NCI-H2107 treated with DMSO at 0.1 percent for 48 hours (cell line): ENCODE results near the gene ACACA.
A peak's percentile ranks its signal among the peaks of the same experiment; 100 is the strongest.

Source experiments
- DNase-seq: peaks from one replicate; lab custom pipeline; 2025; ENCODE audit not compliant: unreplicated experiment; lab: John Stamatoyannopoulos, UW

ACACA gene

GRCh38 chr17:37399265-37399803 lies 7.3 kb downstream of the ACACA start:
- no peak for DNase-seq

- no peak for DNase-seq
These were observed 13.3 kb downstream of the ACACA start for GRCh38 chr17:37393352-37393751.

- DNase-seq, result no peak
These were observed 14.5 kb downstream of the ACACA start for GRCh38 chr17:37392024-37392590.

- no peak for DNase-seq
These were observed 15.5 kb downstream of the ACACA start for GRCh38 chr17:37391146-37391545.

- DNase-seq, result no peak
These were observed 17.5 kb downstream of the ACACA start for GRCh38 chr17:37389160-37389559.

GRCh38 chr17:37388266-37388665 lies 18.4 kb downstream of the ACACA start:
- no peak for DNase-seq

- no peak for DNase-seq
These were observed 20.2 kb downstream of the ACACA start for GRCh38 chr17:37386462-37386861.

GRCh38 chr17:37385474-37385990 lies 21.1 kb downstream of the ACACA start:
- DNase-seq, result no peak

GRCh38 chr17:37384560-37385149 lies 22.0 kb downstream of the ACACA start:
- DNase-seq, result no peak

GRCh38 chr17:37382056-37382455 lies 24.6 kb downstream of the ACACA start:
- DNase-seq, result no peak

- no peak for DNase-seq
These were observed 30.9 kb downstream of the ACACA start, which contains the start of gene C17orf78 for GRCh38 chr17:37375706-37376105. C17orf78 (plus strand) TSS chr17:37375985; CDS start chr17:37376093, 108 bp downstream.

- DNase-seq, result peak; percentile 76
These were observed 33.0 kb downstream of the ACACA start for GRCh38 chr17:37373530-37374159.

GRCh38 chr17:37368577-37368976 lies 38.1 kb downstream of the ACACA start:
- DNase-seq, result no peak

- DNase-seq, result no peak
These were observed 41.0 kb downstream of the ACACA start for GRCh38 chr17:37365589-37365988.

- DNase-seq, result no peak
These were observed 45.1 kb downstream of the ACACA start for GRCh38 chr17:37361543-37361942.

- DNase-seq, result no peak
These were observed 46.0 kb downstream of the ACACA start for GRCh38 chr17:37360632-37361031.

- no peak for DNase-seq
These were observed 46.9 kb downstream of the ACACA start for GRCh38 chr17:37359682-37360188.

GRCh38 chr17:37358830-37359681 lies 47.6 kb downstream of the ACACA start:
- peak; percentile 40 for DNase-seq

- DNase-seq, result peak; percentile 48
These were observed 48.4 kb downstream of the ACACA start for GRCh38 chr17:37358098-37358829.
